ENCODE results near the gene USB1.
A peak's percentile ranks its signal among the peaks of the same experiment; 100 is the strongest.
"Not testable (repeated sequence)": the region's sequence is repeated elsewhere in the genome, so short reads cannot be mapped to it uniquely, and the experiment has no call there.

USB1 gene

GRCh38 chr16:57995721-57996405, 5.3 kb upstream of the USB1 start:
- DNase-seq (ENCODE audit: low spot score), result no peak

- DNase-seq (ENCODE audit: low spot score), result no peak
These were observed 4.6 kb upstream of the USB1 start for GRCh38 chr16:57996406-57997175.

GRCh38 chr16:57997176-57997527, 4.1 kb upstream of the USB1 start:
- DNase-seq (ENCODE audit: low spot score), result no peak

GRCh38 chr16:57997528-57998265, 3.5 kb upstream of the USB1 start:
- no peak for DNase-seq (ENCODE audit: low spot score)

GRCh38 chr16:57998486-57998885, 2.7 kb upstream of the USB1 start:
- no peak for DNase-seq (ENCODE audit: low spot score)

GRCh38 chr16:57998992-57999365, 2.2 kb upstream of the USB1 start:
- DNase-seq (ENCODE audit: low spot score), result no peak

- DNase-seq (ENCODE audit: low spot score), result peak; percentile 40
These were observed 1.7 kb upstream of the USB1 start for GRCh38 chr16:57999366-57999970.

- DNase-seq (ENCODE audit: low spot score), result peak; percentile 71
These were observed 1.1 kb upstream of the USB1 start, which contains the start of gene ZNF319 for GRCh38 chr16:57999971-58000705. Gene ZNF319, minus strand, starts transcription at chr16:58000672. Its CDS starts 2,407 bp downstream, at chr16:57998265.

GRCh38 chr16:58001781-58002415, 691 bp downstream of the USB1 start:
- no peak for DNase-seq (ENCODE audit: low spot score)

GRCh38 chr16:58002416-58002800, 1.2 kb downstream of the USB1 start:
- no peak for DNase-seq (ENCODE audit: low spot score)

GRCh38 chr16:58002936-58003335, 1.7 kb downstream of the USB1 start:
- no peak for DNase-seq (ENCODE audit: low spot score)

- DNase-seq (ENCODE audit: low spot score), result not testable (repeated sequence)
These were observed 3.5 kb downstream of the USB1 start for GRCh38 chr16:58004736-58005135.

GRCh38 chr16:58009856-58010416, 8.7 kb downstream of the USB1 start:
- DNase-seq (ENCODE audit: low spot score), result no peak

GRCh38 chr16:58010886-58011285, 9.7 kb downstream of the USB1 start:
- no peak for DNase-seq (ENCODE audit: low spot score)

- peak; percentile 56 for DNase-seq (ENCODE audit: low spot score)
These were observed 10.4 kb downstream of the USB1 start for GRCh38 chr16:58011652-58012051.

GRCh38 chr16:58012481-58012880, 11.3 kb downstream of the USB1 start:
- DNase-seq (ENCODE audit: low spot score), result no peak

GRCh38 chr16:58013201-58013956, 12.2 kb downstream of the USB1 start:
- DNase-seq (ENCODE audit: low spot score), result no peak

- DNase-seq (ENCODE audit: low spot score), result no peak
These were observed 15.7 kb downstream of the USB1 start for GRCh38 chr16:58016840-58017446.

GRCh38 chr16:58018803-58019202, 17.6 kb downstream of the USB1 start:
- DNase-seq (ENCODE audit: low spot score), result no peak

All from GM03348 (cell line).